Transverse colon (tissue), 3 donors: ENCODE results near the gene OR5L1.

ENCODE experiments used
- CTCF ChIP-seq, 5 experiments: fragments of 200-600 bp in 3 of 5; fragments of 450-650 bp in 2 of 5; sonication (generic) in 3 of 5; IDR thresholded peaks; 1 replicate in 2 of 5; 2 replicates in 3 of 5; pipeline ENCODE4 v1.5.1; 2016 to 2017; ENCODE audit warnings: antibody characterized with exemption in 5 of 5, inconsistent platforms in 3 of 5, mild to moderate bottlenecking in 2 of 5, moderate library complexity in 1 of 5
- POLR2A ChIP-seq: fragments of 450-650 bp; IDR thresholded peaks from one replicate; pipeline ENCODE4 v1.6.1; 2016; ENCODE audit warnings: antibody characterized with exemption, mild to moderate bottlenecking, moderate library complexity

GRCh38 chr11:55838452-55838851, 27.3 kb downstream of the OR5L1 start, which contains the start of gene OR5D16:
- no peak for TF ChIP-seq POLR2A
- TF ChIP-seq CTCF (IDR thresholded peaks at IDR 0.05): no peak
